ENCODE data around the gene SP2.
A peak's percentile ranks its signal among the peaks of the same experiment; 100 is the strongest.

Gene SP2

GRCh38 chr17:47949197-47949759 lies 53.2 kb downstream of the SP2 start:
- DNase-seq (ENCODE audit: low read depth) = peak; percentile 70

- no peak for DNase-seq (ENCODE audit: low read depth)
Measured at GRCh38 chr17:47949946-47950345, 53.9 kb downstream of the SP2 start.

- DNase-seq (ENCODE audit: low read depth) = no peak
Measured at GRCh38 chr17:47950448-47950847, 54.4 kb downstream of the SP2 start.

DNA sequence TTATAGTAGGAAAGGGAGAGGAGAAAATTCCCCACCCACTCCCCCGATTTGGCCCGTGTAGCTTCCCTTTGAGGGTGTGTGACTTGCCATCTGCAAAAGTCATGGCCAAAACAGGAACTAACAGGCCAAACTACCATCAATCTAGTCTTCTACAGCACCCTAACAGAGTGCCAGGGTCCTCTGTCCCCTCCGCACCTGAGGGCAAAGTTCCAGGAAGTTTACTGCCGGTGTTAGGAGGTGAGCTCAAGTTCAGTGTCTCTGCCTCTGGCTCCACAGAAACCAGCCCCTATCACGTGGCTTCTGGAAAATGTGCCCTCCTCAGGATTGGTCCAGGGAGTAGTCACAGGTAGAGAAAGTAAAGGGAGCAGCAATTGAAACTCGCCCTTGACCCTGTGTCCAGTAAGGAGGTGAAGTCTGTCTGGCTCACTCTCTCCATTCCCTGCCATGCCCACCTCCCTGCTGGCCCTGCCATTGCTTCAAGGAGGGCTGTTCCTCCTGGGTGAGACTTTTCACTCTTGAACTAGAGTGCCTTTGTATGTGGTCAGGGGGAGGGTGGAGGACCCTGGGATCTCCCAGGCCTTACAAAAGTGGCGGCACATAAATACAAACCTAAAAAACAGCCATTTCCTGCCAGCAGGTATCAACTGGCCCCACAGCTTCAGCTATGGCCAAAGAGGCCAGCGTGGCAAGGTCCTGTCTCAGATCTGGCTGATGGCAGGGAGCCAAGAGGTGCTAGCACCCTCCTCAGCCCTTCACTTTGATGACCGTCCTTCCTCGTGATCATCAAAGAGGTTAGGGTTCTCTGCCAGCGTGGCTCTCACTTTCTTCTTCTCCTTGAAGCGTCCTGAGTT lies 56.4 kb downstream of the SP2 start:
- no peak for DNase-seq (ENCODE audit: low read depth)

DNA sequence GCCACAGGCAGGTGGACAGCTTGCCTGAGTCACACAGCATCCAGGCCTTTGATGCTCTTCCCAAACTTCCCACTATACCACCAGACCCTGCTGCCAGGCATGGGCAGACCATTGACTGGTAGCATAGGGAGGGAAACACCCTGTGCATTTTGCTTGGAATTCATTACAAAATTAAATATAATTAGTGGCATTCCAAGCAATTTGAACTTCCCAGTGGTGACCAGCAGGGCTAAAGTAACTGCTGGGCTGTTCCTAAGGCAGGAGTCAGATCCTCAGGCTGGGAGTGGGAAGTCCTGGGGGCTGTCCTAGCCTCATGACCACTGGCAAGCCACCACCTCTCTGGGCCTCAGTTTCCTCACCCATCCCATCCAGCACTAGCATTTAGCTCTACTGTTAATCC lies 57.9 kb downstream of the SP2 start:
- DNase-seq (ENCODE audit: low read depth) = no peak

- no peak for DNase-seq (ENCODE audit: low read depth)
Measured at GRCh38 chr17:47955497-47956461, 59.7 kb downstream of the SP2 start.

GRCh38 chr17:47956791-47957590 lies 61.0 kb downstream of the SP2 start:
- no peak for DNase-seq (ENCODE audit: low read depth)

DNA sequence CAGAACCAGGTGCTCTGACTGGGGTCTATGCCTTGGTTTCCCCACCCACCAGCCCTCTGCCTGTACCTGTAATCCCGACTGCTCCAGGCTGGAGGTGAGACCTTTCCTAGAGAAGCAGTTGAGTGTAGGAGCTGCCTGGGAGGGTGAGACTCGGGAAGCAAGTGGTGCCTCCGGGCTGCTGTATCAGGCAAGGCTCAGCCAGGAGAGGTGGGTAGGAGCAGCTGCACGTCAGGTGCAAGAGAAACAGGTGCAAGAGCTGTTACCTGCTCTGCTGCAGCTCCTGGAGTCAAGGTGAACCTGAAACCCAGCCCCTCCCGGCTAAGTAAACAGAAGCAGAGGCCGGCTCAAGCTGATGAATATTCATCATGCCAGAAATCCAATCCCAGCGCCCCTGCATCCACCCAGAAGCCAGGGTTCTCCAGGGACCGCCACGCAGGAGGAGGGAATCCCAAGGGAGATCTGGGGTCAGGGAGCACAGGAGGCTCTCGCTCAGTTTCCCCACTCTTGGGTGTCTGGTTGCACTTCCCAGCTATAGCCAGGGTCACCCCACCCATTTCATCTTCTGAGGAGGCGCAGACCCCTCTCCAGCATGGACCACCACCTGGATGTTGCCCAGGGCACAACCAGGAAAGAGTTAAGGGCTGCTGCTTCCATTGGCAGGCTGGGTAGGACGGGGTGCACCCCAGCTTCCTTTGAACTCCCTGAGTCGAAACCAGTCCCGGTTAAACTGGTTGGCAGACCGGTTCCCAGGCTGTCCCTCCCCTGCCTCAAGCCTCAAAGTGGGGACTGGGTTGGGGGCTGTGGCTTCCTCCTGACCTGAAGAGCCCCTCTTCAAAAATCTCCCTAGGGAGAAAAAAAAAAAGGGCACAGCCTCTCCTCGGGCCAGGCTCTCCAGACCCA lies 61.8 kb downstream of the SP2 start, which contains the start of gene PRR15L:
TSS of gene PRR15L (minus strand) at position 293 of the 900 bp plus-strand sequence. CDS start 4,649 bp downstream, outside the sequence.
- no peak for DNase-seq (ENCODE audit: low read depth)

DNA sequence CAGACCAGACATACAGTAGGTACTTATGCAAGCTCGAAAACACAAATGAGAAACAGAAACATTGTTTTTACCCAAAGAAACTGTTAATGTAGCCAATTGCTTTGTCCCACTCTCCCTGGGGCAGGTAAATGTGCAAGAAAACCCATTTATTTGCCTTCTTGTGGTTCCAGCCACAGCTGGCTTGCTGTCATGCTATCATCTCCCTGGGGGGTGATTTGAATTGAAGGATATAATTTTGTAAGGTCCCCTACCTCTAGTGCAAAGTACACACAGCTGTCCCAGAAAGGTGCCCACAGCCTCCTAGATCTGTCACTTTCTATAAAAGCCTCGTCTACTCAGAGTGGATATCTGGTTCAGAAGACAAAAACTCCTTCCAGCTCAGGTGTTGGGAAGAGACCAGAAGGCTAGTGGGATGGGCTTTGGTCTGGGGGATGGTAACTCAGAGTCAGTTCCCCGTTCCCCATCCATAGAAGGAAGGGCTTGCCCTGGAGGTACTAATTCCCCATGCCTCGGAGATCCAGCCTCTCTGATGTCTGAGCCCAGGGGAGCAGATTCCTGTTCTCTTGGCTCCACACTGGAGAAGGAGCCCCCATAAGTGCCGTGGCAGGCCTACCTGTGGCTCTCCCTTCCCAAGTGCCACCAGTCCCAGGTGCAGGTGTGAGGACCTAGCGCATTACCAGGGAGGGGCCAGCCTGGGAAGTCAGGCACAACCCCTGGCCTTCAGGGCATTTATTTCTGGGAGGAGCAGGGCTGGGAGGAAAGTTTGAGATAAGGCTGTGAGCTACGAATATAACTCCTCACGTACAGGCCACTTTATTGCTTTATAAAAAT lies 64.0 kb downstream of the SP2 start:
- no peak for DNase-seq (ENCODE audit: low read depth)

DNA sequence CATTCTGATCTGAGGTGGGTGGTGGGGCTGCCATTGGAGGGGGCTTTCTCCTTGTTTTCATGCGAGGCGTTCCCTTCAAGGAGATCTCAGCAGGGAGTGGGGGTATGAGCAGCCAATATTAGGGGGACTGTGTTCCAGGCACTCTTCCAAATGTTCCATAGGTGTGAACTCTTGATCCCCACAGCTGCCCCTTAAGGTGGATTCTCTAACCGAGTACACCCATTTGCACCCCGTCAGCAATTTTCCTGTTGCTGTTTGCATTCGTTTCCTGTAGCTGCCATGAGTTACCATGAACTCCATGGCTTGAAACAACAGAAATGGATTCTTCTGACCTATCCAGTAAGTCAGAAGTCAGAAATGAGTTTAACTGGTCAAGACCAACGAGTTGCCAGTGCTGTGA lies 65.4 kb downstream of the SP2 start:
- no peak for DNase-seq (ENCODE audit: low read depth)

DNA sequence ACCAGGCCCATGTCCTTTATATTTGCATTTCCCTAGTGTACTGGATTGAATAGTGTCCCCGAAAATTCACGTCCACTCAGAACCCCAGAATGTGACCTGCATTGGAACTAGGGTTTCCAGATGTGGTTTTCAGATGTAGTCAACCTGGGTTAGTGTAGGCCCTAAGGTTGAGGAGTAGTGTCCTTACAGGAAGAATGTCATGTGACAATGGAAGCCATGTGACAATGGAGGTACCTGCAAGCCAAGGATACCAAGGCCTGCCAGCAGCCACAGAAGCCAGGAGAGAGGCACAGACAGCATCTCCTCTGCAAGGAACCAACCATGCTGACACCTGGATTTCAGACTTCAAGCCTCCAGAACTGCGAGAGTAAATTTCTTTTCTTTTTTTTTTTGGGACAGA lies 66.9 kb downstream of the SP2 start:
- DNase-seq (ENCODE audit: low read depth) = no peak

DNA sequence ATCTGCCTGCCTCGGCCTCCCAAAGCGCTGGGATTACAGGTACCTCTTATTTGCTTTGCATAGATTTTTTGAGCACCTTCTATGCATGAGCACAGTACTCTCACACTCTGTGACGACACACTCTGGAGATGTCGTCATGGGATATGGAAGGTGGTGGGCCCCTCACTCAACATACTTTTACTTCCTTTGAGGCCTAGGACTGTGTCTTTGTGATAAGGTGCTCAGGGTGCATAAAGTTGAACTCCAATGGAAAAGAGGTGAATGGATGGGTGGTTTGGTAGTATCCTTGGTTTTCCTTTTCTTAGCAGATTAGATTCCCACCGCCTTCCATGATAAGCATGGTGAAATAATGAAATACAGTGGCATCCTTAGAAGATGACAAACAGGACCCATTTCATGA lies 68.8 kb downstream of the SP2 start:
- no peak for DNase-seq (ENCODE audit: low read depth)

DNA sequence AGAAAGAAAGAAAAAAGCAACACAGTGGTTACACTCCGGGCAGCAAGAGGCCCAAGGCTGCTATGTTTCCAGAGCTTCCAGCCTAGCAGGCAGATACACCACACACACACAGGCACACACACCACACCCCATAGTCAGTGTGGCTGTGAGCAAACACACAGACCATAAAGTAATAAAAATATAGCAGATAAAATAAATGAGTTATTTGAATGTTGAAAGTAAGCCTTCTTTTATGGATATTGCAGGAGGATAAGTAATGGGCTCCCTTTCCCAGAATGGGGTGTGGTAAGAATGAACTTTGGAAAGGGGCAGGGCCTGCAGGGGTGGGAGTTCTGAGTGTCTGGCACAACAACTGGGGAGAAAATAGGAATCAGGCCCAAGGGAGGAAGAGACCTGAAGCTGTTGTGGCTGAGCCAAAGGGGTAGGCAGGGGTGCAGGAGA lies 70.1 kb downstream of the SP2 start:
- no peak for DNase-seq (ENCODE audit: low read depth)

GRCh38 chr17:47967607-47968252 lies 71.7 kb downstream of the SP2 start:
- no peak for DNase-seq (ENCODE audit: low read depth)

GRCh38 chr17:47968836-47969235 lies 72.8 kb downstream of the SP2 start:
- no peak for DNase-seq (ENCODE audit: low read depth)

- DNase-seq (ENCODE audit: low read depth) = no peak
Measured at GRCh38 chr17:47969930-47970724, 74.1 kb downstream of the SP2 start.

- peak; percentile 96 for DNase-seq (ENCODE audit: low read depth)
Measured at GRCh38 chr17:47970725-47971499, 74.9 kb downstream of the SP2 start, which contains the start of gene CDK5RAP3. Gene CDK5RAP3 (plus strand): TSS chr17:47971113. CDS start chr17:47971147, 34 bp downstream.

Data from stimulated activated CD8-positive, alpha-beta memory T cell treated with anti-CD3 and anti-CD28 coated beads, Interleukin-15, amount 100 ng/mL, for 24 hours (primary cell).